ENCODE data around the gene TUT1. TPM values are rescaled to one million over a fixed set of nuclear protein-coding genes. Genes with fewer than 3 reads are reported as not detected.
"Not testable (repeated sequence)": the region's sequence is repeated elsewhere in the genome, so short reads cannot be mapped to it uniquely, and the experiment has no call there.

Gene TUT1
- total RNA-seq, 1 donor from 2014 or later: 23.1 TPM

DNA sequence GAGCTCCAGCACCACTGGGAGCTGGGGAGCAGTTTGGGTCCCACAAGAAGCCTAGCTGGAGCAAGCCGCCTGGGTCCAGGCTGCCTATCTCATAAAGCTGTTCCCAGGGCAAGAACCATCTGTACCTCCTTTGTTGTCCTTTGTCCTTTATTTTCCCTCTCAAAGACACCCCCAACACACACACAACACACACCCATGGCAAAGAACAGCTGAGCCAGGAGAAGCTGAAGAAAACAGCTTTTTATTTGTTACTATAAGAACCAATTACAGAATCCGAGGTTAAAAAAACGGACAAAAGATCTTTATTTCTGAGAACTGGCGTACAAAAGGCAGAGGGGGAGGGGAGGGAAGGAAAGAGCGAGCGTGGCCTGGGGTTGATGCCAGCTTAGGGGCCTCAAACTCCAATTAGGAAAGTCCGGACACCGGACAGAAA is 1.7 kb upstream of the TUT1 start:
- no peak for DNase-seq (ENCODE audit: low spot score, unreplicated experiment)
- peaks cover 13% of the 10 kb centered on the region for H3K4me1 Mint-ChIP-seq (ENCODE audit: low read depth)
- no peaks in the 10 kb centered on the region for H3K27me3 Mint-ChIP-seq
- H3K36me3 Mint-ChIP-seq (ENCODE audit: insufficient read depth): peaks cover 26% of the 10 kb centered on the region
- TF ChIP-seq, protein P1, sequence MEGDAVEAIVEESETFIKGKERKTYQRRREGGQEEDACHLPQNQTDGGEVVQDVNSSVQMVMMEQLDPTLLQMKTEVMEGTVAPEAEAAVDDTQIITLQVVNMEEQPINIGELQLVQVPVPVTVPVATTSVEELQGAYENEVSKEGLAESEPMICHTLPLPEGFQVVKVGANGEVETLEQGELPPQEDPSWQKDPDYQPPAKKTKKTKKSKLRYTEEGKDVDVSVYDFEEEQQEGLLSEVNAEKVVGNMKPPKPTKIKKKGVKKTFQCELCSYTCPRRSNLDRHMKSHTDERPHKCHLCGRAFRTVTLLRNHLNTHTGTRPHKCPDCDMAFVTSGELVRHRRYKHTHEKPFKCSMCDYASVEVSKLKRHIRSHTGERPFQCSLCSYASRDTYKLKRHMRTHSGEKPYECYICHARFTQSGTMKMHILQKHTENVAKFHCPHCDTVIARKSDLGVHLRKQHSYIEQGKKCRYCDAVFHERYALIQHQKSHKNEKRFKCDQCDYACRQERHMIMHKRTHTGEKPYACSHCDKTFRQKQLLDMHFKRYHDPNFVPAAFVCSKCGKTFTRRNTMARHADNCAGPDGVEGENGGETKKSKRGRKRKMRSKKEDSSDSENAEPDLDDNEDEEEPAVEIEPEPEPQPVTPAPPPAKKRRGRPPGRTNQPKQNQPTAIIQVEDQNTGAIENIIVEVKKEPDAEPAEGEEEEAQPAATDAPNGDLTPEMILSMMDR (IDR thresholded peaks at IDR 0.05; ENCODE audit: unreplicated experiment): no peak
- H3K9me3 Mint-ChIP-seq (ENCODE audit: low read depth): no peaks in the 10 kb centered on the region
- no peak overlapping the region for H3K4me3 Mint-ChIP-seq (ENCODE audit: low read depth)
- no peak overlapping the region for H3K27ac Mint-ChIP-seq

DNA sequence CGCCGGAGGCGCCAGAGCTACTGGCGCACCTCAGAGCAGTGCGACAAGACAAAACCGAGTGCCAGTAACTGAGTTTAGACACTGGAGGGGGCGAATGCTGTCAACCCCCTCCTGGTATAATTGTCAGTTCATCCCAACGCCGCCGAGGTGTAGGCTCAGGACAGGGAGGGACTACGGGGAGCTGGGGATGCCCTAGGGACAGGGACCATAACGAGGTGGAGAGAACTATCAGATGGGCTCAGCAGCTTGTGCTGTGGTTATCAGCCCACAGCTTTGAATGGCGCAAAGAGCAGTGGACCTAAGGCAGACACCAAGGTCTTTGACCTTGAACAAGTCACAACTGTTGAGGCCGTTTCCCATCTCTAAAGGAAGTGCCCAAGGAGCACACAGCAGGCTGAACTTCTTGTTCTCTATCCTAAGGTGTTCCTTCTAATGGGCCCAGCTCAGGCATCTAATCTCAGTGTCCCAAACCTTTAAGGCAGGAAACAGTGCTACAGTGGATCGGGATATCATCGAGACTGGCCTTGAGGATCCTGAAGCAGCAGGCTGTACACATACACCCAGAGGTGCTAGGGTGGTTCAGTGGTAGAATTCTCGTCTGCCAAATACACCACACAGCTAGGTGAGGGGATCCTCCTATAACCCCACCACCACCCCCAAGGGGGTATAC is 958 bp upstream of the TUT1 start:
- no peaks in the 10 kb centered on the region for H3K9me3 Mint-ChIP-seq (ENCODE audit: low read depth)
- H3K4me1 Mint-ChIP-seq (ENCODE audit: low read depth): peaks cover 13% of the 10 kb centered on the region
- TF ChIP-seq, protein P1 (IDR thresholded peaks at IDR 0.05; ENCODE audit: unreplicated experiment): no peak
- DNase-seq (ENCODE audit: low spot score, unreplicated experiment): no peak
- peak overlapping the region; percentile 96 for H3K27ac Mint-ChIP-seq
- H3K4me3 Mint-ChIP-seq (ENCODE audit: low read depth): peak overlapping the region; percentile 92
- peaks cover 23% of the 10 kb centered on the region for H3K36me3 Mint-ChIP-seq (ENCODE audit: insufficient read depth)
- H3K27me3 Mint-ChIP-seq: no peaks in the 10 kb centered on the region

DNA sequence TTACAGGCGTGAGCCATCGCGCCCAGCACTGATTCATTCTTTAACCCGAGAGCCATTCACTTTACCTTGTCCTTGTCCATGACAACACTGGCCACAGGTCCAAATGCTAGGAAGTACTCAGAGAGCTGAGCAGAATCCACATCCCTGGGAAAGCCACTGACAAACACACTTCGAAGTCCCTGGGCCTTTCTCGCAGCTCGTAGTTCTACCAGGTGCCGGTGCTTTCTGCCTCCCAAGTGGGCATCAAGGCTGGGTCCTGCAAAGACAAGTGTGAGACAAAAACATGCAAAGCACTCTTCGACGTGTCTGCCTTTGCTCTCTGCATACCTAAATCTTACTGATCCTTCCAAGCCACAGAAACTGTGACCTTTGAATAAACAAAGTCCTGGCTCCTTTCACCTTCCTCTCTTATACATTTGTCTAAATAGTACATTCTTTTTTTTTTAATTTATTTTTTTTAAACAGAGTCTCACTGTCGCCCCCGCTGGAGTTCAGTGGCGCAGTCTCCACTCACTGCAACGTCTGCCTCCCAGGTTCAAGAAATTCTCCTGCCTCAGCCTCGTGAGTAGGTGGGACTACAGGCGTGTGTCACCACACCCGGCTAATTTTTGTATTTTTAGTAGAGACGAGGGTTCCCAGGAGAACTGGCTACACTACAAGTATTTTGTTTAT is 2.2 kb downstream of the TUT1 start:
- Mint-ChIP-seq H3K27me3 (no peaks in the 10 kb centered on the region), H3K9me3 (ENCODE audit: low read depth) (no peaks in the 10 kb centered on the region), H3K4me1 (ENCODE audit: low read depth) (peaks cover 13% of the 10 kb centered on the region), H3K27ac (no peak overlapping the region), H3K36me3 (ENCODE audit: insufficient read depth) (peaks cover 8% of the 10 kb centered on the region), H3K4me3 (ENCODE audit: low read depth) (peak overlapping the region; percentile 92)
- no peak for DNase-seq (ENCODE audit: low spot score, unreplicated experiment)
- TF ChIP-seq, protein P1 (IDR thresholded peaks at IDR 0.05; ENCODE audit: unreplicated experiment): peak; percentile 45

DNA sequence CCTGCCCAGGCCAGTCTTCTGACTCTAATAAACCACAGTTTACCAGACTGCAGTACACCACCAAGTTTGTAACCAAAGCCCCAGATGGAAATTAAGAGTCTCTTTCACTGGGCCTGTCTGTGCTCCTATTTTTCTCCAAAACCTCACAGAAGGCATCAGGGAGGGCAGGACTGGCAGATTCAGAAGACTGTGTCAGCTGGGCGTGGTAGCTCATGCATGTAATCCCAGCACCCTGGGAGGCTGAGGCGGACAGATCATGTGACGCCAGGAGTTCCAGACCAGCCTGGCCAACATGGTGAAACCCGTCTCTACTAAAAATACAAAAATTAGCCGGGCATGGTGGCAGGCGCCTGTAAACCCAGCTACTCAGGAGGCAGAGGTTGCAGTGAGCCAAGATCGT is 6.0 kb downstream of the TUT1 start:
- H3K4me1 Mint-ChIP-seq (ENCODE audit: low read depth); H3K9me3 Mint-ChIP-seq (ENCODE audit: low read depth); H3K4me3 Mint-ChIP-seq (ENCODE audit: low read depth); DNase-seq (ENCODE audit: low spot score, unreplicated experiment); H3K36me3 Mint-ChIP-seq (ENCODE audit: insufficient read depth); H3K27ac Mint-ChIP-seq; H3K27me3 Mint-ChIP-seq: not testable (repeated sequence)

DNA sequence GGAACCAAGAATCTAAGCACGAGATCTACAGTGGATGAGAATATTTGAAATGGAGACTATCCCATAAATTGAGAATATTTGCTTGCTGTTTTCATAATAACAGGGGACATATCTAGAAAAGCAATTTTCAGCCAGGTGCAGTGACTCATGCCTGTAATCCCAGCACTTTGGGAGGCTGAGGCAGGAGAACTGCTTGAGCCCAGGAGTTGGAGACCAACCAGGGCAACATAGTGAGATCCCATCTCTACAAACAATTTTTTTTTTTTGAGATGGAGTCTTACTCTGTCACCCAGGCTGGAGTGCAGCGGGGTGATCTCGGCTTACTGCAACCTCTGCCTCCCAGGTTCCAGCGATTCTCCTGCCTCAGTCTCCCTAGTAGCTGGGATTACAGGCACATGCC is 9.6 kb downstream of the TUT1 start:
- not testable (repeated sequence) for H3K27ac Mint-ChIP-seq; H3K4me1 Mint-ChIP-seq (ENCODE audit: low read depth); DNase-seq (ENCODE audit: low spot score, unreplicated experiment); H3K4me3 Mint-ChIP-seq (ENCODE audit: low read depth); H3K9me3 Mint-ChIP-seq (ENCODE audit: low read depth); H3K27me3 Mint-ChIP-seq
- peaks cover 10% of the 10 kb centered on the region for H3K36me3 Mint-ChIP-seq (ENCODE audit: insufficient read depth)

DNA sequence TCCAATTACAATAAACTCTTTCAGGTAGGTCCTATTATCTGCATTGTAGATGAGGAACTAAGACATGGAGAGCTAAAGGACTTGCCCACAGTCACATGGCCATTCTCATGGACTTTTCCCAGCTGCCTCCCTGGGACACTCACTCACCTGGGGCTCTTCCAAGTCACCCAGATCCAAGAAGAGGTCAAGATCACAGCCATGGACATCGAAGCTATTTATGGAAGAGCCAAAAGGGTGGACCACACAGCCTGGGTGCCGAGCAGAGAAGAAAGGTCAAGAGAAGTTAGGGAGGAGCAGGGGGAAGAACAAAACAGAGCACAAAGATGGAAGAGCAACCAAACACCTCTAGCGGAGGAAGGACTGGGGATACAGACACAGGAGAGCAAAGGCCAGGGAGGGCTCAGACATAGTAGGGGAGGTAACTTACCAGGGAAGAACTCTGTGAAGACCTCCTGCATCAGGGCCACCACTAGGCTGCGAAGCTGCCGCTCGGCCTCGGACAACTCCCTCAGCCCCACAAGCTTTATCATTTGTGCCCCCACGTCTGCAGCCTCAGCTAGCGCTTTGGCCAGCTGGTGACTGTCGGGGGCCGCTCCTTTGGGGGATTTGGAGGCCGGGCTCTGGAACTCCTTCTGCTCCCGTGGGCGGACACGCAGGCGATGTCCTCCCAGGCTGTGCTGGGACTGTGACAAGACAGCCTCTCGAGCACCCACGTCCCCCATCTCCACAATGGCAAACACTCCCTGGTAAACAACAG is 10.2 kb downstream of the TUT1 start:
- peaks cover 13% of the 10 kb centered on the region for H3K36me3 Mint-ChIP-seq (ENCODE audit: insufficient read depth)
- H3K4me3 Mint-ChIP-seq (ENCODE audit: low read depth): no peak overlapping the region
- no peak overlapping the region for H3K27ac Mint-ChIP-seq

More for the DNA sequence above, 10.2 kb downstream of the TUT1 start:
- TF ChIP-seq, protein P1 (IDR thresholded peaks at IDR 0.05; ENCODE audit: unreplicated experiment): no peak
- H3K9me3 Mint-ChIP-seq (ENCODE audit: low read depth): no peaks in the 10 kb centered on the region
- H3K4me1 Mint-ChIP-seq (ENCODE audit: low read depth): no peaks in the 10 kb centered on the region
- no peaks in the 10 kb centered on the region for H3K27me3 Mint-ChIP-seq
- no peak for DNase-seq (ENCODE audit: low spot score, unreplicated experiment)

Measured in progenitor cell of endocrine pancreas (in vitro differentiated cells).